GM13977 (cell line): ENCODE measurements around the gene C19orf25.

Experiments used
- DNase-seq: peaks from one replicate; pipeline ENCODE4 v3.0.0; 2012; ENCODE audit warnings: low spot score
- CTCF ChIP-seq: IDR thresholded peaks from 2 replicates; pipeline ENCODE4 v1.5.1; 2012; ENCODE audit warnings: mild to moderate bottlenecking, control low read depth; ENCODE audit not compliant: insufficient read depth; ENCODE audit errors: extremely low read depth, missing control alignments
- in situ Hi-C: fragments of 300-500 bp; cut with MboI; formaldehyde crosslinking; loops from one replicate; pipeline ENCODE4 v1.12.0; 2022; ENCODE audit warnings: low sequenced_read_pairs, low pct_unique_long_range_greater_than_20kb, mixed read lengths, inconsistent platforms; ENCODE audit not compliant: unreplicated experiment

The C19orf25 gene

GRCh38 chr19:1459479-1459878 lies 19.5 kb downstream of the C19orf25 start:
- DNase-seq = no peak
- TF ChIP-seq CTCF = no peak
- in situ Hi-C loops = no loop called here

GRCh38 chr19:1457892-1458291 lies 21.1 kb downstream of the C19orf25 start:
- no peak for DNase-seq
- no peak for TF ChIP-seq CTCF
- in situ Hi-C loops = no loop called here

- DNase-seq = no peak
- in situ Hi-C loops = no loop called here
- no peak for TF ChIP-seq CTCF
These were observed 21.8 kb downstream of the C19orf25 start for GRCh38 chr19:1457031-1457739.

- TF ChIP-seq CTCF = no peak
- in situ Hi-C loops = no loop called here
- no peak for DNase-seq
These were observed 22.7 kb downstream of the C19orf25 start for GRCh38 chr19:1456121-1456900.

GRCh38 chr19:1455336-1456120 lies 23.5 kb downstream of the C19orf25 start:
- in situ Hi-C loops = no loop called here
- peak; percentile 89 for DNase-seq
- no peak for TF ChIP-seq CTCF

GRCh38 chr19:1455002-1455335 lies 24.0 kb downstream of the C19orf25 start:
- no peak for TF ChIP-seq CTCF
- DNase-seq = no peak
- in situ Hi-C loops = no loop called here
